RPMI7951 (cell line): Measurements from ENCODE around the gene GALNT14. TPM values are rescaled to one million over a fixed set of nuclear protein-coding genes. Genes with fewer than 3 reads are reported as not detected.
"Not testable (repeated sequence)": the region's sequence is repeated elsewhere in the genome, so short reads cannot be mapped to it uniquely, and the experiment has no call there.

Source experiments
- DNase-seq: peaks from one replicate; pipeline ENCODE4 v3.0.0-alpha.2; 2012; ENCODE audit warnings: low read depth
- total RNA-seq: library from RNA; depleted of rRNA; stranded (reverse); fragments of >200 nt; shearing (Covaris generic); gene quantifications from 2 replicates; pipeline ENCODE4 v1.2.3, GENCODE V29; 2014; rRNA removed

The GALNT14 gene, protein sequence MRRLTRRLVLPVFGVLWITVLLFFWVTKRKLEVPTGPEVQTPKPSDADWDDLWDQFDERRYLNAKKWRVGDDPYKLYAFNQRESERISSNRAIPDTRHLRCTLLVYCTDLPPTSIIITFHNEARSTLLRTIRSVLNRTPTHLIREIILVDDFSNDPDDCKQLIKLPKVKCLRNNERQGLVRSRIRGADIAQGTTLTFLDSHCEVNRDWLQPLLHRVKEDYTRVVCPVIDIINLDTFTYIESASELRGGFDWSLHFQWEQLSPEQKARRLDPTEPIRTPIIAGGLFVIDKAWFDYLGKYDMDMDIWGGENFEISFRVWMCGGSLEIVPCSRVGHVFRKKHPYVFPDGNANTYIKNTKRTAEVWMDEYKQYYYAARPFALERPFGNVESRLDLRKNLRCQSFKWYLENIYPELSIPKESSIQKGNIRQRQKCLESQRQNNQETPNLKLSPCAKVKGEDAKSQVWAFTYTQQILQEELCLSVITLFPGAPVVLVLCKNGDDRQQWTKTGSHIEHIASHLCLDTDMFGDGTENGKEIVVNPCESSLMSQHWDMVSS
- total RNA-seq = 1.7 and 3.2 TPM in 2 replicates

DNA sequence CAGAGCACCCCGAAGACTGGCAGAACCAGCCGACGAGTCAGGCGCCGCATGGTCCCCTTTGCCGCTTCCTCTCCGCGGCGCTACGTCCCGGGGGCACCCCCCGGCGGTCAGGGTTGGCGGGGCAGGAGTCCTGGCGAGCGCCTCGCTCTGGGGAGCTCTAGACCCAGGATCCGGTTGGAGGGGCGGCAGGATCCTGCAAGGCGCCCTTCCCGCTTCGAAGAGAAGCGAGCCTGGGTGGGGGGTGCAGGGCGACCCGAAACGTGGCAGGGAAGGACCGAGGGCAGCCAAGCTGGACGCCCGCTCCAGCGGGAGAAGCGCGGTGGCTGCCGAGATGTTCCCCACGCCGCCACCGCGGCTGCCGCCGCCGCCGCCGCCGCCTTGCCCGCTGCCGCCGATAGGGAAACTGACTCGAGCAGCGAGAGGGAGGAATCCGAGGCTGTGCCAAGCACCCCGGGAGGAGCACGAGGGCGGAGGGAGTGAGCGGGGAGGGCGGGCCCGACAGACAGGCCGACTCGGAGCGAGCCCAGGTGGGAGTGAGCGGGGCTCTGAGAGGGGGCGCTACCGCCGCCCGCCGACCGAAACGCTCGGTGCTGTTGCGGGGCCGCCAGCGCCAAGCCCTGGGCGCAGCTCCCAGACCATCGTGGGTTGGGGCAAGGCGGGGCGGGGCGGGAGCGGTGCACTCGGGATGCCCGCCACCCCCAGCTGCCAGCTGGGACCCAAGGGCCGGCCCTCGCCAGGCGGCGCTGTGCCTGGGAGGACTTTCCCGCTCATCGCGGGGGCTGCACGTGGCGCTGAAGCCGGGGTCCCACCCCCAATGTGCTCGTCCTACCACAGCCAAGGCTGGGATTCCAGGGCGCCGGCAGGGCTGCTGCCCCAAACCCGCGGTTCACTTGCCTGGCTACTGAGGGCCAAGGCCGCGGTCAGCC lies at the start of gene GALNT14:
GALNT14 (minus strand) TSS at position 404 of the 926 bp plus-strand sequence; CDS start at position 50, 354 bp downstream.
- peak; percentile 44 for DNase-seq

- DNase-seq = no peak
Measured at GRCh38 chr2:31187166-31187565, 48.9 kb upstream of the GALNT14 start.

GRCh38 chr2:31183973-31184372 lies 45.7 kb upstream of the GALNT14 start:
- DNase-seq = not testable (repeated sequence)

- DNase-seq = no peak
Measured at GRCh38 chr2:31176742-31177141, 38.5 kb upstream of the GALNT14 start.

DNA sequence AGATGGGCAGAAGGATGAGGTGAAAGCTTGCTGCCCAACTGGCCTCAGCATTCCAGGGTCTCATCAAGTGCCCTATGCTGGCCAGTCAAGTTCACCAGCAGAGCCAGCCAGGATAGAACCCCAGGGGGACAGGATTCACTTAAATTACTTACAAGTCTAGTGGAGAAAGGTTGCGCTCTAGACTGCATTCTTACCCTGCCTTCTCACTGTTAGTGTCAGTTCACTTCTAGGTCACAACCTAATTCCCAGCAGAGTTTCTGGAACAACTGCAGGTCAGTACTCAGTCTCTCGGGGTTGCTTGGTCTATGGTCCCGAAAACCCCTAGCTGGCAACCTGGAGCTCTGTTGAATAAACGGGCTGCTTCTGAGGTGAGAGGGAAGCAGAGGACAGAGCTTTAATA lies 32.9 kb upstream of the GALNT14 start:
- DNase-seq = no peak

DNA sequence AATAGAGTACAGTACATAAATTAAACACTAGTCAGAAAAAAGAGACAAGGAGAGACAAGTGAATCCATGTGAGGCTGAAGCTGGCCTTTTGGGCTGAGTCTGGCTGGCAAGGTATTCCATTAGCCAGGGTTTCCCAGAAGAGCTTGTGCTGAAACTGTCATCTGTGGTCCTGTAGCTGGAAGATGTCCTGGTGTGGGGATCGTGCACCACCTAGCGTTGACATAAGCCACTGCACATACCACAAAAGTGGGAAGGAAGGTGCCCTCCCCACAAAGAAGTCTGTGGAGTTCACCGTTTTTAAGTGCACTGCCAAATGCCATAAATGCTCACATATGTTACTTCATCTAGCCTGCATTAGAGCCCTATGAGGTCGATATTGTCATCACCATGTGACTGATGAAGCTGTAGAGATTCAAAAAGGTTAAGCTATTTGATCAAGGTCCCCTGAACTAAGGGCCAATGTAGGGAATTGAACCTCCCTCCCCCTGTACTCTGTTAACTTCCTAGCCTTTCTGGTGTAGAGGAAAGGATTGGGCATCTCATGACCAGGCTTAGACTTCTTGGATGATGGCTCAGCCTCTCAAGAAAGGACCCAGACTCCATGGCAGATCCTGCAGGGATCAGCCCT lies 31.9 kb upstream of the GALNT14 start:
- peak; percentile 66 for DNase-seq

GRCh38 chr2:31168291-31168690 lies 30.1 kb upstream of the GALNT14 start:
- peak; percentile 15 for DNase-seq

DNA sequence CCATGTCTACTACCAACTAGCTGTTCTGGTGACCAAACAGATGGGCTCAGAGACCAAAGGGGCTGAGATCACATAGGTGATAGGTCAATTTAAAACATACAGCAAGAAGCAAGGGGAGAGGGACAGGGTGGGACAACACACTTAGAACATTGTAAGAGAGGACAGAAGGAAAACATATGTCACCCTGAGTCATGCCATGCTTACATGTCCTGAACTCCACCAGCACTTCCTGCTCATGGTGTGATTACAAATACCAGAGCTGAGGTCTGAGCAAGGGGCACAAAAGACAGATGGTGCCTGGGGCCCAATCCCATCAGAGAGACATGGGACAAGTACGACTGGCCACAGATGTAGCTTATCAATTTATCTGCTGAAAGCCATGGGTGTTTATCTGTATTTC lies 28.7 kb upstream of the GALNT14 start:
- DNase-seq = peak; percentile 16

- no peak for DNase-seq
Measured at GRCh38 chr2:31163011-31163539, 24.8 kb upstream of the GALNT14 start.

- DNase-seq = no peak
Measured at GRCh38 chr2:31161637-31162036, 23.4 kb upstream of the GALNT14 start.

- peak; percentile 25 for DNase-seq
Measured at GRCh38 chr2:31151501-31151900, 13.3 kb upstream of the GALNT14 start.

- DNase-seq = no peak
Measured at GRCh38 chr2:31150120-31150670, 12.0 kb upstream of the GALNT14 start.

- DNase-seq = no peak
Measured at GRCh38 chr2:31148514-31148913, 10.3 kb upstream of the GALNT14 start.

- DNase-seq = no peak
Measured at GRCh38 chr2:31147645-31148044, 9.4 kb upstream of the GALNT14 start.

DNA sequence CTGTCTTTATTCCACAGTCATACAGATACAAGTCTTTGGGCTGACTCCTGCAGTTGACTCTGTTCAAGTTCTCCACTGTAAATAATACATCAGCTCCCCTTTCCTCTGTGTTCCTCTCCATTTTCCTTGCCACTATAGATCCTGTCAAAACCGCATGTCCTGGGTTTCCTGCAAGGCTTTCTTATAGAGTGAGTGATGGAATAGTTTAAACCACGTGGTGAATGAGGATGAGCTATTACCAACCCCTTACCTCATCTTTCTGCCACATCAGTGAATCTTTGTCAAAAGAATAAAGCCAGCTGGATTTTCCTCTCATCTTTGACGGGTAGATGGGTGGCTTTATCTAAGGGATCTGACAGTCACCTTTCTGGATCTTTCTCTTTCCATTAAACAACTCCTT lies 3.9 kb upstream of the GALNT14 start:
- DNase-seq = no peak

GRCh38 chr2:31141443-31142085 lies 3.3 kb upstream of the GALNT14 start:
- no peak for DNase-seq

GRCh38 chr2:31140151-31140550 lies 1.9 kb upstream of the GALNT14 start:
- DNase-seq = peak; percentile 11

- DNase-seq = no peak
Measured at GRCh38 chr2:31139671-31140070, 1.4 kb upstream of the GALNT14 start.

DNA sequence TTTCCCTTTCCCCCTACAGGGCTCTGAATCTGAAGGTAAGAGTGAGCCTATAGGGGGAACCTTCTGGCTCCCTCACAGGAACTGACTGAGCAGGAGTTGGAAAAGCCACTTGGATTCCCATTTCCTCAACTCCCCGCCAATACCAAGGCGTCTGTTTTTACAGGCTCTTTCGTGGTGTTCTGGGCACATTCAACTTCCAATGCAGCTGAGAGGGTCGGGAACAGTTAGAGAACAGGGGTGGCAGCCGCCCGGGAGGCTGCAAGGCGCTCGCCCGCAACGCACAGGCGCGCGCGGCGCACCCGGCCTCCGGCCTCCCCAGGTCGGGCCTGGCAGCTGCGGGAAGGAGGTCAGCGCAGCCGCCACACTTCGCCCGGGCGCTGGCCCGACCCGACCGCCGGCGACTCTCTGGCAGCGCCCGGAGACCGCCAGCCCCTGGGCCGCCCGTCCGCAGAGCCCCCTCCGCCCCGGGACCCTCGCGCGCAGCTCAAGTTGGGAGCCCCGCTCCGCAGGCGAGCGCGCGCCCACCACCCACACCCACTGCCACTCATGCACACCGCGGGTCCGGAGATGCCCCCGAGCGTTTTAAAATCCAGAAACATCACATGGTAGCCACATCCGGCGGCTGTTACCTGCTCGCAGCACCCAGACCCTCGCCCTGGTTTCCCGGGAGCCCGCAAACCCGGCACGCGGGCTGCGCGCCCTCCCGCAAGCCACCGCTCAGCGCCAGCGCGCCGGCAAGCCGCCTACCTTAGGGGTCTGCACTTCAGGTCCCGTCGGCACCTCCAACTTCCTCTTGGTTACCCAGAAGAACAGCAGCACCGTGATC lies 816 bp downstream of the GALNT14 start:
- peak; percentile 7 for DNase-seq

- no peak for DNase-seq
Measured at GRCh38 chr2:31136732-31137131, 1.5 kb downstream of the GALNT14 start.
